Vagina (tissue), 2 donors: Measurements from ENCODE around the gene UBQLN4.
"Not testable (repeated sequence)": the region's sequence is repeated elsewhere in the genome, so short reads cannot be mapped to it uniquely, and the experiment has no call there.

ENCODE experiments used
- CTCF ChIP-seq, 3 experiments: fragments of 450-650 bp in 2 of 3; fragments of 200-600 bp in 1 of 3; sonication (generic) in 1 of 3; IDR thresholded peaks; one replicate each; pipeline ENCODE4 v1.5.1; 2017 to 2019; ENCODE audit warnings: antibody characterized with exemption in 3 of 3, mild to moderate bottlenecking in 2 of 3, moderate library complexity in 2 of 3
- POLR2A ChIP-seq, 2 donors: fragments of 450-650 bp; IDR thresholded peaks; one replicate each; pipeline ENCODE4 v1.6.1; 2017; ENCODE audit warnings: antibody characterized with exemption in 2 of 2, mild to moderate bottlenecking in 2 of 2, moderate library complexity in 2 of 2
- POLR2AphosphoS5 ChIP-seq, 2 donors: sonication (generic); formaldehyde crosslinking; IDR thresholded peaks; one replicate each; pipeline ENCODE4 v1.9.0; 2017; ENCODE audit warnings: antibody characterized with exemption in 2 of 2, mild to moderate bottlenecking in 2 of 2, low read depth in 1 of 2; ENCODE audit not compliant: insufficient read depth in 1 of 2

GRCh38 chr1:156071332-156071816 is 17.8 kb upstream of the UBQLN4 start:
- TF ChIP-seq CTCF (IDR thresholded peaks at IDR 0.05); POLR2AphosphoS5 (IDR thresholded peaks at IDR 0.05; ENCODE audit: insufficient read depth in 1 of 2, low read depth in 1 of 2); POLR2A (IDR thresholded peaks at IDR 0.05): not testable (repeated sequence)
